Stomach (tissue), 9 donors: ENCODE measurements around the gene RGS6. TPM values are rescaled to one million over a fixed set of nuclear protein-coding genes. Genes with fewer than 3 reads are reported as not detected.

Source experiments
- DNase-seq, 2 donors: peaks; one replicate each; pipeline versions ENCODE4 v3.0.0 to v3.0.0-alpha.2; 2013 to 2019
- H3K27ac ChIP-seq, 5 donors: fragments of 200-600 bp in 4 of 5; sonication (generic) in 4 of 5; one replicate each; pipeline ENCODE4 v1.5.1; 2013 to 2019; ENCODE audit warnings: mild to moderate bottlenecking in 1 of 5, moderate library complexity in 1 of 5
- H3K27me3 ChIP-seq, 3 donors: fragments of 200-600 bp; sonication (generic); one replicate each; pipeline ENCODE4 v1.5.1; 2017 to 2019; ENCODE audit warnings: mixed run types in 1 of 3
- H3K36me3 ChIP-seq, 4 donors: fragments of 200-600 bp; sonication (generic); 1 replicate in 3 of 4; 2 replicates in 1 of 4; pipeline ENCODE4 v1.5.1; 2016 to 2019
- H3K4me1 ChIP-seq, 4 donors: fragments of 200-600 bp; sonication (generic); one replicate each; pipeline ENCODE4 v1.5.1; 2016 to 2019
- H3K4me3 ChIP-seq, 4 donors: fragments of 200-600 bp; sonication (generic) in 3 of 4; one replicate each; pipeline ENCODE4 v1.5.1; 2016 to 2019; ENCODE audit warnings: mild to moderate bottlenecking in 1 of 4
- H3K9me3 ChIP-seq, 4 donors: fragments of 200-600 bp; sonication (generic); one replicate each; pipeline ENCODE4 v1.5.1; 2016 to 2019
- CTCF ChIP-seq, 7 experiments: fragments of 450-650 bp in 4 of 7; fragments of 200-600 bp in 3 of 7; sonication (generic) in 3 of 7; IDR thresholded peaks; one replicate each; pipeline ENCODE4 v1.5.1; 2016 to 2019; ENCODE audit warnings: antibody characterized with exemption in 7 of 7, control low read depth in 2 of 7, mild to moderate bottlenecking in 1 of 7
- EP300 ChIP-seq: sonication (generic); formaldehyde crosslinking; IDR thresholded peaks from one replicate; pipeline ENCODE4 v1.6.1; 2017; ENCODE audit warnings: antibody characterized with exemption
- POLR2A ChIP-seq, 4 donors: fragments of 450-650 bp; IDR thresholded peaks; one replicate each; pipeline ENCODE4 v1.6.1; 2016; ENCODE audit warnings: antibody characterized with exemption in 4 of 4, control low read depth in 2 of 4, mild to moderate bottlenecking in 1 of 4, moderate library complexity in 1 of 4
- POLR2AphosphoS5 ChIP-seq, 3 donors: sonication (generic); formaldehyde crosslinking; IDR thresholded peaks; one replicate each; pipeline ENCODE4 v1.6.1; 2016; ENCODE audit warnings: antibody characterized with exemption in 3 of 3
- WGBS, 5 donors: extraction: QIAGEN DNeasy Blood & Tissue Kit in 3 of 5; methylation state at CpG; one replicate each; pipeline versions ENCODE4 v1.1.5 to v1.1.7; 2013 to 2018; 5-methylcytosine and 5-hydroxymethylcytosine counted together
- intact Hi-C: fragments of 100-400 bp; cut with DNase I; formaldehyde crosslinking; loops from one replicate; pipeline ENCODE4 v1.15.1; 2023; ENCODE audit warnings: low total_unique reads
- polyA plus RNA-seq, 3 donors: library from polyadenylated mRNA; stranded (reverse); fragments of 200-250 nt; gene quantifications; one replicate each; pipeline ENCODE4 v1.2.3, GENCODE V29; 2013
- total RNA-seq, 5 donors: library from RNA; depleted of rRNA; stranded (reverse); fragments of >200 nt; gene quantifications; one replicate each; pipeline versions ENCODE4 v1.1.0 to v1.2.3, GENCODE V29; 2014 to 2016
- donor health status: healthy with polysubstance abuse.
- donor health status: Bipolar disorder and iron deficiency.
- donor health status: healthy.

RGS6 gene
- total and polyA plus RNA-seq, 8 donors, result 0.25 to 18.0 (median 0.92) TPM; not detected in 1

- intact Hi-C loops, result no loop called here
- no peak overlapping the region for H3K27ac ChIP-seq
- H3K36me3 ChIP-seq, result no peaks in the 10 kb centered on the region
- 37 to 75% (median 57%) methylated on average over 7 to 8 of the region's 8 CpGs for WGBS, 5 donors
- TF ChIP-seq CTCF (IDR thresholded peaks at IDR 0.05) (no peak), POLR2AphosphoS5 (IDR thresholded peaks at IDR 0.05) (no peak), EP300 (no peak), POLR2A (IDR thresholded peaks at IDR 0.05) (no peak)
- H3K9me3 ChIP-seq, result no peaks in the 10 kb centered on the region
- no peak overlapping the region for H3K4me3 ChIP-seq
- H3K4me1 ChIP-seq, result no peaks in the 10 kb centered on the region
- peaks cover 0 to 36% (median 5%) of the 10 kb centered on the region in 3 donors for H3K27me3 ChIP-seq
- DNase-seq, result peak in 1 of 2 donors; percentile 54
Measured at GRCh38 chr14:72544615-72545387, 612.6 kb downstream of the RGS6 start.

GRCh38 chr14:72545411-72546311 lies 613.4 kb downstream of the RGS6 start:
- WGBS, 5 donors, result 70 to 82% (median 75%) methylated on average over 10 to 13 of the region's 13 CpGs
- no peaks in the 10 kb centered on the region for H3K36me3 ChIP-seq
- H3K4me1 ChIP-seq, result no peaks in the 10 kb centered on the region
- no peak for TF ChIP-seq CTCF (IDR thresholded peaks at IDR 0.05)
- no peak for TF ChIP-seq POLR2AphosphoS5 (IDR thresholded peaks at IDR 0.05)
- no peak for TF ChIP-seq POLR2A (IDR thresholded peaks at IDR 0.05)
- TF ChIP-seq EP300, result no peak
- no peak for DNase-seq
- no peak overlapping the region for H3K4me3 ChIP-seq
- intact Hi-C loops, result no loop called here
- H3K9me3 ChIP-seq, result no peaks in the 10 kb centered on the region
- peaks cover 0 to 38% (median 5%) of the 10 kb centered on the region in 3 donors for H3K27me3 ChIP-seq
- no peak overlapping the region for H3K27ac ChIP-seq

- DNase-seq, result no peak
Measured at GRCh38 chr14:72546344-72547016, 614.3 kb downstream of the RGS6 start.

More at GRCh38 chr14:72546344-72547016, 614.3 kb downstream of the RGS6 start:
- Histone ChIP-seq H3K9me3 (no peaks in the 10 kb centered on the region), H3K36me3 (no peaks in the 10 kb centered on the region), H3K4me3 (no peak overlapping the region), H3K27me3 (peaks cover 0 to 42% (median 5%) of the 10 kb centered on the region in 3 donors), H3K27ac (no peak overlapping the region), H3K4me1 (no peaks in the 10 kb centered on the region)
- intact Hi-C loops, result no loop called here
- WGBS, 5 donors, result 79 to 86% (median 82%) methylated on average over 15 to 16 of the region's 16 CpGs
- TF ChIP-seq EP300, result no peak
- no peak for TF ChIP-seq POLR2A (IDR thresholded peaks at IDR 0.05)
- no peak for TF ChIP-seq POLR2AphosphoS5 (IDR thresholded peaks at IDR 0.05)
- TF ChIP-seq CTCF (IDR thresholded peaks at IDR 0.05), result no peak
